Measurements from ENCODE around the gene NEUROD6.

- TF ChIP-seq CTCF (IDR thresholded peaks at IDR 0.05) (no peak), EP300 (IDR thresholded peaks at IDR 0.05; ENCODE audit: low read depth) (no peak)
Measured at GRCh38 chr7:31312889-31313288, 27.6 kb downstream of the NEUROD6 start.

All from transverse colon (tissue), 3 donors.